Measurements from ENCODE around the gene ZNF268.

DNA sequence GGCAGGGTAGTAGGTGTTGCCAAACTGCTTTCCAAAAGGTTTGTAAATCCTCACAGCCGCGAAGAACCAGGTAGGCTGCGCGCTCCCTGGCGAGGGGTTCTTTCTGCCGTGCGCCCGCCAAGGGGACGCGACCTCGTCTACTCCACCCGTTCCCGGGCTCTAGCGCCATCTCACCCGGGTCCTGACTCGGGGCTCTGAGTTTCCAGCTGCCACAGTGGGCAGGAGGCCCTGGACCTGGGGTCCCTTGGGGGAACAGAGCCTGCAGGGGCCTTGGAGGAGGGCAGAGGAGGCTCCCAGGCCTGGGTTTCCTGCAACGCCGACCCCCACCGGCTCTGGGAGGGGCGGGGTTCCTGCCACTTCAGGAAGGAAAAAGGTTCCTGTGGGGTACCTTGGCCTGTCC, 53.7 kb downstream of the ZNF268 start:
- TF ChIP-seq, protein P1, sequence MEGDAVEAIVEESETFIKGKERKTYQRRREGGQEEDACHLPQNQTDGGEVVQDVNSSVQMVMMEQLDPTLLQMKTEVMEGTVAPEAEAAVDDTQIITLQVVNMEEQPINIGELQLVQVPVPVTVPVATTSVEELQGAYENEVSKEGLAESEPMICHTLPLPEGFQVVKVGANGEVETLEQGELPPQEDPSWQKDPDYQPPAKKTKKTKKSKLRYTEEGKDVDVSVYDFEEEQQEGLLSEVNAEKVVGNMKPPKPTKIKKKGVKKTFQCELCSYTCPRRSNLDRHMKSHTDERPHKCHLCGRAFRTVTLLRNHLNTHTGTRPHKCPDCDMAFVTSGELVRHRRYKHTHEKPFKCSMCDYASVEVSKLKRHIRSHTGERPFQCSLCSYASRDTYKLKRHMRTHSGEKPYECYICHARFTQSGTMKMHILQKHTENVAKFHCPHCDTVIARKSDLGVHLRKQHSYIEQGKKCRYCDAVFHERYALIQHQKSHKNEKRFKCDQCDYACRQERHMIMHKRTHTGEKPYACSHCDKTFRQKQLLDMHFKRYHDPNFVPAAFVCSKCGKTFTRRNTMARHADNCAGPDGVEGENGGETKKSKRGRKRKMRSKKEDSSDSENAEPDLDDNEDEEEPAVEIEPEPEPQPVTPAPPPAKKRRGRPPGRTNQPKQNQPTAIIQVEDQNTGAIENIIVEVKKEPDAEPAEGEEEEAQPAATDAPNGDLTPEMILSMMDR (IDR thresholded peaks at IDR 0.05) = no peak
- TF ChIP-seq KDM1A (IDR thresholded peaks at IDR 0.05; ENCODE audit: low read depth) = no peak
- TF ChIP-seq POLR2AphosphoS2 (conservative IDR thresholded peaks at IDR 0.05; ENCODE audit: low read length) = no peak
- no peak for TF ChIP-seq SREBF2 (IDR thresholded peaks at IDR 0.05)
- TF ChIP-seq, protein P2, sequence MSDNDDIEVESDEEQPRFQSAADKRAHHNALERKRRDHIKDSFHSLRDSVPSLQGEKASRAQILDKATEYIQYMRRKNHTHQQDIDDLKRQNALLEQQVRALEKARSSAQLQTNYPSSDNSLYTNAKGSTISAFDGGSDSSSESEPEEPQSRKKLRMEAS (IDR thresholded peaks at IDR 0.05) = no peak
- no peak for TF ChIP-seq POLR2A (IDR thresholded peaks at IDR 0.05; ENCODE audit: low read length)
- TF ChIP-seq, protein P3, sequence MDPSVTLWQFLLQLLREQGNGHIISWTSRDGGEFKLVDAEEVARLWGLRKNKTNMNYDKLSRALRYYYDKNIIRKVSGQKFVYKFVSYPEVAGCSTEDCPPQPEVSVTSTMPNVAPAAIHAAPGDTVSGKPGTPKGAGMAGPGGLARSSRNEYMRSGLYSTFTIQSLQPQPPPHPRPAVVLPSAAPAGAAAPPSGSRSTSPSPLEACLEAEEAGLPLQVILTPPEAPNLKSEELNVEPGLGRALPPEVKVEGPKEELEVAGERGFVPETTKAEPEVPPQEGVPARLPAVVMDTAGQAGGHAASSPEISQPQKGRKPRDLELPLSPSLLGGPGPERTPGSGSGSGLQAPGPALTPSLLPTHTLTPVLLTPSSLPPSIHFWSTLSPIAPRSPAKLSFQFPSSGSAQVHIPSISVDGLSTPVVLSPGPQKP (IDR thresholded peaks at IDR 0.05; ENCODE audit: low read depth, low read length) = no peak
- no peak for TF ChIP-seq HOXA7 (CRISPR knock-in tag; IDR thresholded peaks at IDR 0.05)
- TF ChIP-seq, protein P4, sequence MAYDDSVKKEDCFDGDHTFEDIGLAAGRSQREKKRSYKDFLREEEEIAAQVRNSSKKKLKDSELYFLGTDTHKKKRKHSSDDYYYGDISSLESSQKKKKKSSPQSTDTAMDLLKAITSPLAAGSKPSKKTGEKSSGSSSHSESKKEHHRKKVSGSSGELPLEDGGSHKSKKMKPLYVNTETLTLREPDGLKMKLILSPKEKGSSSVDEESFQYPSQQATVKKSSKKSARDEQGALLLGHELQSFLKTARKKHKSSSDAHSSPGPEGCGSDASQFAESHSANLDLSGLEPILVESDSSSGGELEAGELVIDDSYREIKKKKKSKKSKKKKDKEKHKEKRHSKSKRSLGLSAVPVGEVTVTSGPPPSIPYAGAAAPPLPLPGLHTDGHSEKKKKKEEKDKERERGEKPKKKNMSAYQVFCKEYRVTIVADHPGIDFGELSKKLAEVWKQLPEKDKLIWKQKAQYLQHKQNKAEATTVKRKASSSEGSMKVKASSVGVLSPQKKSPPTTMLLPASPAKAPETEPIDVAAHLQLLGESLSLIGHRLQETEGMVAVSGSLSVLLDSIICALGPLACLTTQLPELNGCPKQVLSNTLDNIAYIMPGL (CRISPR knock-in tag; IDR thresholded peaks at IDR 0.05; ENCODE audit: borderline replicate concordance) = no peak
- TF ChIP-seq, protein P5, sequence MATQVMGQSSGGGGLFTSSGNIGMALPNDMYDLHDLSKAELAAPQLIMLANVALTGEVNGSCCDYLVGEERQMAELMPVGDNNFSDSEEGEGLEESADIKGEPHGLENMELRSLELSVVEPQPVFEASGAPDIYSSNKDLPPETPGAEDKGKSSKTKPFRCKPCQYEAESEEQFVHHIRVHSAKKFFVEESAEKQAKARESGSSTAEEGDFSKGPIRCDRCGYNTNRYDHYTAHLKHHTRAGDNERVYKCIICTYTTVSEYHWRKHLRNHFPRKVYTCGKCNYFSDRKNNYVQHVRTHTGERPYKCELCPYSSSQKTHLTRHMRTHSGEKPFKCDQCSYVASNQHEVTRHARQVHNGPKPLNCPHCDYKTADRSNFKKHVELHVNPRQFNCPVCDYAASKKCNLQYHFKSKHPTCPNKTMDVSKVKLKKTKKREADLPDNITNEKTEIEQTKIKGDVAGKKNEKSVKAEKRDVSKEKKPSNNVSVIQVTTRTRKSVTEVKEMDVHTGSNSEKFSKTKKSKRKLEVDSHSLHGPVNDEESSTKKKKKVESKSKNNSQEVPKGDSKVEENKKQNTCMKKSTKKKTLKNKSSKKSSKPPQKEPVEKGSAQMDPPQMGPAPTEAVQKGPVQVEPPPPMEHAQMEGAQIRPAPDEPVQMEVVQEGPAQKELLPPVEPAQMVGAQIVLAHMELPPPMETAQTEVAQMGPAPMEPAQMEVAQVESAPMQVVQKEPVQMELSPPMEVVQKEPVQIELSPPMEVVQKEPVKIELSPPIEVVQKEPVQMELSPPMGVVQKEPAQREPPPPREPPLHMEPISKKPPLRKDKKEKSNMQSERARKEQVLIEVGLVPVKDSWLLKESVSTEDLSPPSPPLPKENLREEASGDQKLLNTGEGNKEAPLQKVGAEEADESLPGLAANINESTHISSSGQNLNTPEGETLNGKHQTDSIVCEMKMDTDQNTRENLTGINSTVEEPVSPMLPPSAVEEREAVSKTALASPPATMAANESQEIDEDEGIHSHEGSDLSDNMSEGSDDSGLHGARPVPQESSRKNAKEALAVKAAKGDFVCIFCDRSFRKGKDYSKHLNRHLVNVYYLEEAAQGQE (IDR thresholded peaks at IDR 0.05) = no peak
- no peak for TF ChIP-seq HDAC2 (IDR thresholded peaks at IDR 0.05)
- TF ChIP-seq SMC3 (IDR thresholded peaks at IDR 0.05) = no peak
- no peak for TF ChIP-seq MYC (IDR thresholded peaks at IDR 0.05; ENCODE audit: borderline replicate concordance, low read length)
- no peak for TF ChIP-seq JUNB (IDR thresholded peaks at IDR 0.05)
